Neural cell (in vitro differentiated cells): ENCODE data around the gene PPARGC1A. TPM values are rescaled to one million over a fixed set of nuclear protein-coding genes. Genes with fewer than 3 reads are reported as not detected.

Experiments used
- H2AFZ ChIP-seq: fragments of 200-600, 300-800 bp; sonication (generic), shearing (Covaris generic); 2 replicates; pipeline ENCODE4 v1.6.0; 2014; ENCODE audit warnings: low read depth, mild to moderate bottlenecking, antibody characterized with exemption, low read length, moderate library complexity
- H3F3A ChIP-seq: fragments of 200-600 bp; shearing (Covaris generic); 2 replicates; pipeline ENCODE4 v1.6.1; 2016; ENCODE audit warnings: mild to moderate bottlenecking, moderate library complexity, mixed read lengths, antibody characterized with exemption, low read length; ENCODE audit not compliant: insufficient read depth, poor library complexity, severe bottlenecking
- H3K27ac ChIP-seq: fragments of 200-600, 300-800 bp; sonication (generic), shearing (Covaris generic); 2 replicates; pipeline ENCODE4 v1.5.1; 2014; ENCODE audit warnings: mild to moderate bottlenecking, low read length, moderate library complexity
- H3K27me3 ChIP-seq: fragments of 300-800, 200-600 bp; sonication (generic), shearing (Covaris generic); 2 replicates; pipeline ENCODE4 v1.6.0; 2014; ENCODE audit warnings: mild to moderate bottlenecking, low read depth, low read length, moderate library complexity; ENCODE audit not compliant: insufficient read depth
- H3K36me3 ChIP-seq: fragments of 300-800, 200-600 bp; sonication (generic), shearing (Covaris generic); 2 replicates; pipeline ENCODE4 v1.5.1; 2014; ENCODE audit warnings: mild to moderate bottlenecking, antibody characterized with exemption, low read length, moderate library complexity; ENCODE audit not compliant: insufficient read depth
- H3K4me2 ChIP-seq: fragments of 300-800, 200-600 bp; sonication (generic), shearing (Covaris generic); 2 replicates; pipeline ENCODE4 v1.6.0; 2014; ENCODE audit warnings: mild to moderate bottlenecking, low read length
- H3K4me3 ChIP-seq: fragments of 300-800, 200-600 bp; sonication (generic), shearing (Covaris generic); 2 replicates; pipeline ENCODE4 v1.5.1; 2014; ENCODE audit warnings: mild to moderate bottlenecking, low read length, moderate library complexity
- H3K79me2 ChIP-seq: fragments of 200-600 bp; shearing (Covaris generic); replicated peaks from 2 replicates; pipeline ENCODE4 v1.6.0; 2014; ENCODE audit warnings: mild to moderate bottlenecking, low read length, moderate library complexity; ENCODE audit not compliant: insufficient read depth
- H3K9ac ChIP-seq: fragments of 300-800, 200-600 bp; sonication (generic), shearing (Covaris generic); 2 replicates; pipeline ENCODE4 v1.6.1; 2016; ENCODE audit warnings: mild to moderate bottlenecking, low read length, mixed read lengths
- H3K9me2 ChIP-seq: fragments of 200-600 bp; shearing (Covaris generic); 2 replicates; pipeline ENCODE4 v1.6.1; 2016; ENCODE audit warnings: mild to moderate bottlenecking, low read length, mixed read lengths; ENCODE audit not compliant: insufficient read depth
- H3K9me3 ChIP-seq: fragments of 200-600, 300-800 bp; sonication (generic), shearing (Covaris generic); 2 replicates; pipeline ENCODE4 v1.6.1; 2016; ENCODE audit warnings: mild to moderate bottlenecking, mixed run types, low read length, moderate library complexity, mixed read lengths
- H4K20me1 ChIP-seq: fragments of 200-600 bp; shearing (Covaris generic); 2 replicates; pipeline ENCODE4 v1.6.1; 2016; ENCODE audit warnings: mild to moderate bottlenecking, mixed run types; ENCODE audit not compliant: insufficient read depth
- EP300 ChIP-seq: fragments of 450-650 bp; conservative IDR thresholded peaks from 2 replicates; pipeline ENCODE4 v1.6.1; 2014; ENCODE audit warnings: antibody characterized with exemption, mild to moderate bottlenecking, moderate library complexity; ENCODE audit not compliant: poor library complexity, severe bottlenecking
- EZH2 ChIP-seq: fragments of 200-600, 300-800 bp; shearing (Covaris generic), sonication (generic); IDR thresholded peaks from 2 replicates; pipeline ENCODE4 v1.6.1; 2014; ENCODE audit warnings: antibody characterized with exemption, low read length, borderline replicate concordance, mild to moderate bottlenecking; ENCODE audit not compliant: insufficient read depth, poor library complexity, severe bottlenecking
- MXI1 ChIP-seq: fragments of 450-650 bp; conservative IDR thresholded peaks from 2 replicates; pipeline ENCODE4 v1.6.1; 2014; ENCODE audit warnings: antibody characterized with exemption, mild to moderate bottlenecking; ENCODE audit not compliant: poor library complexity, severe bottlenecking
- POLR2AphosphoS5 ChIP-seq: IDR thresholded peaks from 2 replicates; pipeline ENCODE4 v1.6.1; 2012
- RAD21 ChIP-seq: fragments of 450-650 bp; conservative IDR thresholded peaks from 2 replicates; pipeline ENCODE4 v1.6.1; 2014; ENCODE audit warnings: antibody characterized with exemption, mild to moderate bottlenecking, moderate library complexity
- SMC3 ChIP-seq: fragments of 450-650 bp; conservative IDR thresholded peaks from 2 replicates; pipeline ENCODE4 v1.6.1; 2014; ENCODE audit warnings: antibody characterized with exemption, mild to moderate bottlenecking, moderate library complexity; ENCODE audit not compliant: poor library complexity
- TAF1 ChIP-seq: IDR thresholded peaks from 2 replicates; pipeline ENCODE4 v1.6.1; 2012; ENCODE audit warnings: low read depth
- polyA plus RNA-seq: library from polyadenylated mRNA; depleted of rRNA; stranded (reverse); fragments of >200 nt; gene quantifications from 2 replicates; pipeline ENCODE4 v1.2.3, GENCODE V29; 2014
- TF ChIP-seq, protein P1 (sequence below): IDR thresholded peaks from 2 replicates; pipeline ENCODE4 v1.6.1; 2012; ENCODE audit warnings: borderline replicate concordance
- TF ChIP-seq, protein P2 (sequence below): fragments of 450-650 bp; IDR thresholded peaks from 2 replicates; pipeline ENCODE4 v1.5.1; 2014; ENCODE audit warnings: antibody characterized with exemption, mild to moderate bottlenecking, moderate library complexity; ENCODE audit not compliant: poor library complexity, severe bottlenecking

Gene PPARGC1A
- polyA plus RNA-seq, 1 donor from 2014 or later = 7.2 TPM

DNA sequence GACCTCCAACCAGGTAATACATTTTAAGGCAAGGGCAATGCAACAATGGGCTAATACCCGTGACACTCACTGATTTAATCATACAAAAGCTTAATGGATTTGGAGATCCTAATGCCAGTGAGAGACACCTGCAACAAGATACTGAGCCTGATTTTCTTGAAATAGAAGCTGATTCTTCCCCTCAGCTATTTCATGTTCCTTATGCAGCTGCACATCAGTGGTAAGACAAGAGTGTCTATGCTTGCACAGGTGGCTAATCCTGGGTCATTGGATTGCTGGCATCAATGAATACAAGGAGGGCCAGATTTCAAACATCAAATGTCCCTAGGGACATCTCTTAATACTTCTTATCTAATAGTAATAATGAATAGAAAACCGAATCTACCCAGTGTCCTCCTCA, 139.7 kb downstream of the PPARGC1A start:
- no peaks in the 10 kb centered on the region for H3F3A ChIP-seq
- no peak for TF ChIP-seq TAF1
- no peak for TF ChIP-seq EZH2
- TF ChIP-seq, protein P1, sequence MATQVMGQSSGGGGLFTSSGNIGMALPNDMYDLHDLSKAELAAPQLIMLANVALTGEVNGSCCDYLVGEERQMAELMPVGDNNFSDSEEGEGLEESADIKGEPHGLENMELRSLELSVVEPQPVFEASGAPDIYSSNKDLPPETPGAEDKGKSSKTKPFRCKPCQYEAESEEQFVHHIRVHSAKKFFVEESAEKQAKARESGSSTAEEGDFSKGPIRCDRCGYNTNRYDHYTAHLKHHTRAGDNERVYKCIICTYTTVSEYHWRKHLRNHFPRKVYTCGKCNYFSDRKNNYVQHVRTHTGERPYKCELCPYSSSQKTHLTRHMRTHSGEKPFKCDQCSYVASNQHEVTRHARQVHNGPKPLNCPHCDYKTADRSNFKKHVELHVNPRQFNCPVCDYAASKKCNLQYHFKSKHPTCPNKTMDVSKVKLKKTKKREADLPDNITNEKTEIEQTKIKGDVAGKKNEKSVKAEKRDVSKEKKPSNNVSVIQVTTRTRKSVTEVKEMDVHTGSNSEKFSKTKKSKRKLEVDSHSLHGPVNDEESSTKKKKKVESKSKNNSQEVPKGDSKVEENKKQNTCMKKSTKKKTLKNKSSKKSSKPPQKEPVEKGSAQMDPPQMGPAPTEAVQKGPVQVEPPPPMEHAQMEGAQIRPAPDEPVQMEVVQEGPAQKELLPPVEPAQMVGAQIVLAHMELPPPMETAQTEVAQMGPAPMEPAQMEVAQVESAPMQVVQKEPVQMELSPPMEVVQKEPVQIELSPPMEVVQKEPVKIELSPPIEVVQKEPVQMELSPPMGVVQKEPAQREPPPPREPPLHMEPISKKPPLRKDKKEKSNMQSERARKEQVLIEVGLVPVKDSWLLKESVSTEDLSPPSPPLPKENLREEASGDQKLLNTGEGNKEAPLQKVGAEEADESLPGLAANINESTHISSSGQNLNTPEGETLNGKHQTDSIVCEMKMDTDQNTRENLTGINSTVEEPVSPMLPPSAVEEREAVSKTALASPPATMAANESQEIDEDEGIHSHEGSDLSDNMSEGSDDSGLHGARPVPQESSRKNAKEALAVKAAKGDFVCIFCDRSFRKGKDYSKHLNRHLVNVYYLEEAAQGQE = no peak
- TF ChIP-seq MXI1 = no peak
- TF ChIP-seq, protein P2, sequence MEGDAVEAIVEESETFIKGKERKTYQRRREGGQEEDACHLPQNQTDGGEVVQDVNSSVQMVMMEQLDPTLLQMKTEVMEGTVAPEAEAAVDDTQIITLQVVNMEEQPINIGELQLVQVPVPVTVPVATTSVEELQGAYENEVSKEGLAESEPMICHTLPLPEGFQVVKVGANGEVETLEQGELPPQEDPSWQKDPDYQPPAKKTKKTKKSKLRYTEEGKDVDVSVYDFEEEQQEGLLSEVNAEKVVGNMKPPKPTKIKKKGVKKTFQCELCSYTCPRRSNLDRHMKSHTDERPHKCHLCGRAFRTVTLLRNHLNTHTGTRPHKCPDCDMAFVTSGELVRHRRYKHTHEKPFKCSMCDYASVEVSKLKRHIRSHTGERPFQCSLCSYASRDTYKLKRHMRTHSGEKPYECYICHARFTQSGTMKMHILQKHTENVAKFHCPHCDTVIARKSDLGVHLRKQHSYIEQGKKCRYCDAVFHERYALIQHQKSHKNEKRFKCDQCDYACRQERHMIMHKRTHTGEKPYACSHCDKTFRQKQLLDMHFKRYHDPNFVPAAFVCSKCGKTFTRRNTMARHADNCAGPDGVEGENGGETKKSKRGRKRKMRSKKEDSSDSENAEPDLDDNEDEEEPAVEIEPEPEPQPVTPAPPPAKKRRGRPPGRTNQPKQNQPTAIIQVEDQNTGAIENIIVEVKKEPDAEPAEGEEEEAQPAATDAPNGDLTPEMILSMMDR = no peak
- TF ChIP-seq POLR2AphosphoS5 = no peak
- TF ChIP-seq SMC3 = no peak
- no peak for TF ChIP-seq RAD21
- TF ChIP-seq EP300 = no peak
- no peaks in the 10 kb centered on the region for H3K27me3 ChIP-seq
- no peak overlapping the region for H3K4me3 ChIP-seq
- no peak overlapping the region for H3K9ac ChIP-seq
- no peaks in the 10 kb centered on the region for H4K20me1 ChIP-seq
- H3K27ac ChIP-seq = no peak overlapping the region
- no peaks in the 10 kb centered on the region for H3K79me2 ChIP-seq
- H3K4me2 ChIP-seq = no peak overlapping the region
- H3K9me2 ChIP-seq = no peaks in the 10 kb centered on the region
- H2AFZ ChIP-seq = no peak overlapping the region
- no peaks in the 10 kb centered on the region for H3K9me3 ChIP-seq
- H3K36me3 ChIP-seq = no peaks in the 10 kb centered on the region

DNA sequence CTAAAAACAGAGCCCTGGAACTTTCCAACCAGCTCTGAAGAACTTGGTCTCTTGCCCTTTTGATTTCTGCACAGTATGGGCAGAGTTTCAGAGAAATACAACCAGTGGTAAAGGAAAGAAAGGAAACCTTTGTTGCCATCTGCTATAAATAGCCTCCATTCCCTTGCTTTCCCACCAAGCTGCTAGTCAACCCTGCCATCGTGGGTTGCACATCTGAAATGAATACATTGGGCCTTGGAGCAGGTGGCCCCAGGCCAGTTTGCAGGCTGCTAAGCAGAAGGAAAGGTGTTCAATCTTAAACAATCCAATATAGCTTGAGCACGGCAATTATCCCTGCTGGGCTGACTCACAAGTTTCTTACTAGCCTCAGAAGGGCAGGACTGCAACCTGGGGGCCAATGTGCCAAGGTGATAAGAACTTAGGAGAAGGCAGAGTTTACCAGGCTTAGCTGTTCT, 142.5 kb downstream of the PPARGC1A start:
- no peaks in the 10 kb centered on the region for H4K20me1 ChIP-seq
- no peaks in the 10 kb centered on the region for H3K27me3 ChIP-seq
- H3K4me3 ChIP-seq = no peak overlapping the region
- no peak overlapping the region for H3K4me2 ChIP-seq
- no peaks in the 10 kb centered on the region for H3K79me2 ChIP-seq
- no peaks in the 10 kb centered on the region for H3F3A ChIP-seq
- no peaks in the 10 kb centered on the region for H3K36me3 ChIP-seq
- no peaks in the 10 kb centered on the region for H3K9me2 ChIP-seq
- TF ChIP-seq, protein P1 = no peak
- TF ChIP-seq MXI1 (no peak), POLR2AphosphoS5 (no peak), SMC3 (no peak), EP300 (no peak), TAF1 (no peak), EZH2 (no peak), RAD21 (no peak)
- TF ChIP-seq, protein P2 = no peak
- H3K9me3 ChIP-seq = no peaks in the 10 kb centered on the region
- no peak overlapping the region for H3K9ac ChIP-seq
- H3K27ac ChIP-seq = no peak overlapping the region
- no peak overlapping the region for H2AFZ ChIP-seq
